ENCODE measurements around the gene LRRC7.

GRCh38 chr1:70034403-70034802 lies 466.7 kb downstream of the LRRC7 start:
- TF ChIP-seq MED8 (CRISPR knock-in tag; IDR thresholded peaks at IDR 0.05; ENCODE audit: insufficient replicate concordance): no peak
- no peak for TF ChIP-seq ZNF451 (CRISPR knock-in tag; IDR thresholded peaks at IDR 0.05)
- TF ChIP-seq POLR2A (IDR thresholded peaks at IDR 0.05; ENCODE audit: insufficient read depth in 1 of 2, low read depth in 2 of 2, low read length in 2 of 2): no peak
- no peak for TF ChIP-seq AKAP8 (CRISPR knock-in tag; IDR thresholded peaks at IDR 0.05)

All from HepG2 (cell line).